ENCODE measurements around the gene NPW.

DNA sequence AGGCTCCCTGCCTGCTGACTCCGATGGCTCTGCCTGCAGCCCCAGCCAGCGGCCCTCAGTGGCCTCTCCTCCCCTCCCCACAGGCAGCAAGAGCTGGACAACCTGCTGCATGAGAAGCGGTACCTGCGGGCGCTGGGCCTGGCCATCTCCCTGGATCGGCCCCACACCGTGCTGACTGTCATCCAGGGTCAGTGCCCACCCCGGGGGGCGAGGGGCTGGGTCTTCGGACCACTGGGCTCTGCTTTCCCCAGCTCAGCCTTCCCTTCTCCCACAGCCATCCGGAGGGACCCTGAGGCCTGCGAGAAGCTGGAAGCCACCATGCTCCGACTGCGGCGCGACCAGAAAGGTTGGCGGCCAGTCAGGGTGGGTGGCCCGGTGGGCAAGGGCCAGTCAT lies 41.7 kb upstream of the NPW start:
- TF ChIP-seq, protein P1, sequence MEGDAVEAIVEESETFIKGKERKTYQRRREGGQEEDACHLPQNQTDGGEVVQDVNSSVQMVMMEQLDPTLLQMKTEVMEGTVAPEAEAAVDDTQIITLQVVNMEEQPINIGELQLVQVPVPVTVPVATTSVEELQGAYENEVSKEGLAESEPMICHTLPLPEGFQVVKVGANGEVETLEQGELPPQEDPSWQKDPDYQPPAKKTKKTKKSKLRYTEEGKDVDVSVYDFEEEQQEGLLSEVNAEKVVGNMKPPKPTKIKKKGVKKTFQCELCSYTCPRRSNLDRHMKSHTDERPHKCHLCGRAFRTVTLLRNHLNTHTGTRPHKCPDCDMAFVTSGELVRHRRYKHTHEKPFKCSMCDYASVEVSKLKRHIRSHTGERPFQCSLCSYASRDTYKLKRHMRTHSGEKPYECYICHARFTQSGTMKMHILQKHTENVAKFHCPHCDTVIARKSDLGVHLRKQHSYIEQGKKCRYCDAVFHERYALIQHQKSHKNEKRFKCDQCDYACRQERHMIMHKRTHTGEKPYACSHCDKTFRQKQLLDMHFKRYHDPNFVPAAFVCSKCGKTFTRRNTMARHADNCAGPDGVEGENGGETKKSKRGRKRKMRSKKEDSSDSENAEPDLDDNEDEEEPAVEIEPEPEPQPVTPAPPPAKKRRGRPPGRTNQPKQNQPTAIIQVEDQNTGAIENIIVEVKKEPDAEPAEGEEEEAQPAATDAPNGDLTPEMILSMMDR (IDR thresholded peaks at IDR 0.05): no peak
- no peak for TF ChIP-seq POLR2A (IDR thresholded peaks at IDR 0.05)

Measured in adrenal gland (tissue), 5 donors.